IMR-90 (cell line): ENCODE measurements around the gene CFAP45. TPM values are rescaled to one million over a fixed set of nuclear protein-coding genes. Genes with fewer than 3 reads are reported as not detected.

Source experiments
- ATAC-seq: fragments of 200-7000 bp; cut with Tn5 transposase; 2 replicates; pipeline ENCODE4 v1.9.1; 2020; ENCODE audit warnings: low read depth, mild to moderate bottlenecking, moderate library complexity
- BruUV-seq: library from RNA; stranded (reverse); fragments of 400-500 nt; replicated peaks from 2 replicates; lab custom pipeline; 2021; lab: Mats Ljungman, UMichigan
- CTCF ChIA-PET: fragments of 300-600 bp; formaldehyde crosslinking; extraction: SDS; loops from one replicate; lab custom pipeline; 2021; ENCODE audit warnings: antibody characterized with exemption; lab: Yijun Ruan, JAX
- POLR2A ChIA-PET: fragments of 300-600 bp; sonication (Branson Sonifier 250); formaldehyde crosslinking; loops from one replicate; lab custom pipeline; 2022; ENCODE audit warnings: antibody characterized with exemption; ENCODE audit not compliant: unreplicated experiment; lab: Charles Lee
- DNase-seq: peaks from one replicate; pipeline ENCODE4 v3.0.0; 2013
- H2AFZ ChIP-seq: replicated peaks from 2 replicates; pipeline ENCODE3; 2013; ENCODE audit warnings: low read length, mild to moderate bottlenecking; ENCODE audit not compliant: poor library complexity
- H2AK5ac ChIP-seq: 2 replicates; pipeline ENCODE4 v1.6.1; 2013; ENCODE audit warnings: low read depth, low read length, inconsistent platforms
- H2AK9ac ChIP-seq: replicated peaks from 2 replicates; pipeline ENCODE3; 2013; ENCODE audit warnings: mild to moderate bottlenecking, low read depth, low read length, moderate library complexity; ENCODE audit not compliant: poor library complexity
- H2BK120ac ChIP-seq: 2 replicates; pipeline ENCODE4 v1.6.1; 2013; ENCODE audit warnings: low read depth, low read length, inconsistent platforms
- H2BK15ac ChIP-seq: 3 replicates; pipeline ENCODE4 v1.6.1; 2013; ENCODE audit warnings: low read depth, low read length, inconsistent platforms
- H2BK20ac ChIP-seq: 2 replicates; pipeline ENCODE4 v1.6.1; 2013; ENCODE audit warnings: low read depth, mild to moderate bottlenecking, inconsistent platforms, low read length, moderate library complexity
- H2BK5ac ChIP-seq: 2 replicates; pipeline ENCODE4 v1.6.1; 2013; ENCODE audit warnings: mild to moderate bottlenecking, low read depth, low read length, inconsistent platforms; ENCODE audit not compliant: poor library complexity, severe bottlenecking
- H3K14ac ChIP-seq: replicated peaks from 2 replicates; pipeline ENCODE4 v1.6.1; 2013; ENCODE audit warnings: low read depth, low read length, inconsistent platforms
- H3K18ac ChIP-seq: 2 replicates; pipeline ENCODE4 v1.6.1; 2013; ENCODE audit warnings: low read depth, low read length, control low read depth
- H3K23ac ChIP-seq: 2 replicates; pipeline ENCODE4 v1.6.1; 2013; ENCODE audit warnings: low read depth, low read length, inconsistent platforms
- H3K27ac ChIP-seq: 2 replicates; pipeline ENCODE4 v1.5.1; 2013; ENCODE audit warnings: mild to moderate bottlenecking, control low read depth, low read length; ENCODE audit not compliant: insufficient read depth
- H3K27me3 ChIP-seq: 2 replicates; pipeline ENCODE4 v1.6.1; 2013; ENCODE audit warnings: low read length; ENCODE audit not compliant: control insufficient read depth, insufficient read depth
- H3K36me3 ChIP-seq: 2 replicates; pipeline ENCODE4 v1.6.1; 2013; ENCODE audit warnings: low read length, mixed read lengths; ENCODE audit not compliant: control insufficient read depth, insufficient read depth
- H3K4ac ChIP-seq: 2 replicates; pipeline ENCODE4 v1.6.1; 2013; ENCODE audit warnings: low read depth, low read length, inconsistent platforms
- H3K4me1 ChIP-seq: 2 replicates; pipeline ENCODE4 v1.6.1; 2013; ENCODE audit warnings: low read length, mixed read lengths; ENCODE audit not compliant: control insufficient read depth, insufficient read depth
- H3K4me2 ChIP-seq: 2 replicates; pipeline ENCODE4 v1.6.1; 2013; ENCODE audit warnings: low read depth, mild to moderate bottlenecking, control low read depth, low read length, moderate library complexity
- H3K4me3 ChIP-seq: 2 replicates; pipeline ENCODE4 v1.5.1; 2013; ENCODE audit warnings: low read depth, mild to moderate bottlenecking, control low read depth, low read length, moderate library complexity; ENCODE audit not compliant: insufficient read depth
- H3K56ac ChIP-seq: 2 replicates; pipeline ENCODE4 v1.6.1; 2013; ENCODE audit warnings: low read length, inconsistent platforms; ENCODE audit not compliant: insufficient read depth; ENCODE audit errors: extremely low read depth
- H3K79me1 ChIP-seq, 2 experiments: 2 replicates each; pipeline ENCODE4 v1.6.1; 2013; ENCODE audit warnings: low read length in 2 of 2, inconsistent platforms in 1 of 2, low read depth in 1 of 2
- H3K9ac ChIP-seq: 2 replicates; pipeline ENCODE4 v1.6.1; 2013; ENCODE audit warnings: low read depth, low read length, control low read depth
- H3K9me1 ChIP-seq: 2 replicates; pipeline ENCODE4 v1.6.1; 2013; ENCODE audit warnings: low read length, inconsistent platforms; ENCODE audit not compliant: insufficient read depth
- H3K9me3 ChIP-seq: 2 replicates; pipeline ENCODE4 v1.6.1; 2013; ENCODE audit warnings: low read length; ENCODE audit not compliant: control insufficient read depth, insufficient read depth
- H4K20me1 ChIP-seq: 2 replicates; pipeline ENCODE4 v1.6.1; 2013; ENCODE audit warnings: low read length, inconsistent platforms; ENCODE audit not compliant: insufficient read depth
- H4K5ac ChIP-seq: 2 replicates; pipeline ENCODE4 v1.6.1; 2013; ENCODE audit warnings: mild to moderate bottlenecking, low read depth, low read length, control low read depth
- H4K8ac ChIP-seq, 2 experiments: 2 replicates each; pipeline ENCODE4 v1.6.1; 2013; ENCODE audit warnings: low read depth in 2 of 2, low read length in 2 of 2, control low read depth in 1 of 2, inconsistent platforms in 1 of 2
- H4K91ac ChIP-seq: 2 replicates; pipeline ENCODE4 v1.6.1; 2013; ENCODE audit warnings: low read depth, low read length, inconsistent platforms; ENCODE audit not compliant: insufficient read depth
- BHLHE40 ChIP-seq: fragments of 150-350 bp; IDR thresholded peaks from 2 replicates; pipeline ENCODE4 v1.6.1; 2016; ENCODE audit warnings: mild to moderate bottlenecking, low read depth, low read length
- CEBPB ChIP-seq: IDR thresholded peaks from 2 replicates; pipeline ENCODE4 v1.6.1; 2012; ENCODE audit warnings: low read depth, low read length, improper control_type of control experiment
- CHD1 ChIP-seq: IDR thresholded peaks from 2 replicates; pipeline ENCODE4 v1.6.1; 2012; ENCODE audit warnings: low read depth, low read length, improper control_type of control experiment
- CTCF ChIP-seq: conservative IDR thresholded peaks from 2 replicates; pipeline ENCODE4 v1.5.1; 2012; ENCODE audit warnings: mild to moderate bottlenecking, low read depth, low read length, improper control_type of control experiment
- ELK1 ChIP-seq: fragments of 150-350 bp; IDR thresholded peaks from 2 replicates; pipeline ENCODE4 v1.6.1; 2016; ENCODE audit warnings: low read depth, mild to moderate bottlenecking, low read length, moderate library complexity, borderline replicate concordance
- FOS ChIP-seq: fragments of 150-350 bp; IDR thresholded peaks from 2 replicates; pipeline ENCODE4 v1.6.1; 2016; ENCODE audit warnings: low read depth, low read length
- MAFK ChIP-seq: IDR thresholded peaks from 2 replicates; pipeline ENCODE4 v1.6.1; 2012; ENCODE audit warnings: low read depth, low read length, improper control_type of control experiment
- MXI1 ChIP-seq: IDR thresholded peaks from 2 replicates; pipeline ENCODE4 v1.6.1; 2012; ENCODE audit warnings: low read depth, mild to moderate bottlenecking, low read length, moderate library complexity, borderline replicate concordance
- NFE2L2 ChIP-seq: fragments of 150-350 bp; IDR thresholded peaks from 2 replicates; pipeline ENCODE4 v1.6.1; 2016; ENCODE audit warnings: low read depth, mild to moderate bottlenecking, low read length
- POLR2A ChIP-seq: IDR thresholded peaks from 2 replicates; pipeline ENCODE4 v1.6.1; 2012; ENCODE audit warnings: mild to moderate bottlenecking, low read depth, low read length
- RCOR1 ChIP-seq: IDR thresholded peaks from 2 replicates; pipeline ENCODE4 v1.6.1; 2012; ENCODE audit warnings: mild to moderate bottlenecking, low read length, improper control_type of control experiment; ENCODE audit not compliant: insufficient replicate concordance
- RFX5 ChIP-seq: IDR thresholded peaks from 2 replicates; pipeline ENCODE4 v1.8.0; 2012; ENCODE audit warnings: low read depth, mild to moderate bottlenecking, low read length, moderate library complexity
- SMC3 ChIP-seq: fragments of 150-350 bp; IDR thresholded peaks from 2 replicates; pipeline ENCODE4 v1.6.1; 2016; ENCODE audit warnings: low read depth, mild to moderate bottlenecking, antibody characterized with exemption, low read length, moderate library complexity
- USF2 ChIP-seq: fragments of 150-350 bp; IDR thresholded peaks from 2 replicates; pipeline ENCODE4 v1.6.1; 2017; ENCODE audit warnings: mild to moderate bottlenecking, antibody characterized with exemption, low read length, low read depth
- WGBS, 2 experiments: methylation state at CpG; one replicate each; pipeline versions ENCODE4 v1.1.5 to v1.1.7; 2013; ENCODE audit warnings: missing lambda C conversion rate in 2 of 2; ENCODE audit not compliant: insufficient read length in 1 of 2; ENCODE audit errors: extremely low coverage in 2 of 2; 5-methylcytosine and 5-hydroxymethylcytosine counted together
- dilution Hi-C: fragments of 300-500 bp; cut with HindIII; formaldehyde crosslinking; loops from one replicate; pipeline ENCODE4 v1.14.3; 2018; ENCODE audit warnings: low sequenced_read_pairs; ENCODE audit not compliant: unreplicated experiment
- in situ Hi-C: fragments of 300-500 bp; cut with MboI; formaldehyde crosslinking; loops from 3 replicates; pipeline ENCODE4 v1.14.3; 2019; ENCODE audit warnings: low sequenced_read_pairs, inconsistent platforms, mixed read lengths
- intact Hi-C: fragments of 100-400 bp; cut with micrococcal nuclease; formaldehyde crosslinking; loops from 2 replicates; pipeline ENCODE4 v1.10.0; 2022
- polyA plus RNA-seq, 3 experiments: library from polyadenylated mRNA; depleted of rRNA; stranded (reverse); fragments of >200 nt; gene quantifications; 2 replicates each; pipeline ENCODE4 v1.2.3, GENCODE V29; 2012; ENCODE audit warnings: low replicate concordance in 1 of 3
- total RNA-seq: library from RNA; depleted of rRNA; stranded (reverse); fragments of >200 nt; gene quantifications from 2 replicates; pipeline ENCODE4 v1.2.3, GENCODE V29; 2012

Gene CFAP45
- total and polyA plus RNA-seq, 2 of the 4 experiments (the other 2 are of a cell fraction): 0.51 to 0.72 TPM

GRCh38 chr1:159862557-159862956 lies 37.4 kb downstream of the CFAP45 start, which contains the start of gene VSIG8:
Gene VSIG8 (minus strand): TSS chr1:159862657. CDS start chr1:159862521, 136 bp downstream.
- 0 out of 2 replicates have a peak, but pooled peaks cover 7% of the 10 kb centered on the region for H3K9me1 ChIP-seq
- H3K56ac ChIP-seq: no peak within 1 kb of the TSS
- H3K27ac ChIP-seq: no peak within 1 kb of the TSS
- no peak for ATAC-seq
- no peak within 1 kb of the TSS for H3K23ac ChIP-seq
- H4K20me1 ChIP-seq: no peaks in the 10 kb centered on the region
- H2BK20ac ChIP-seq: no peak within 1 kb of the TSS
- ChIA-PET CTCF (no interaction called here), POLR2A (no interaction called here)
- H3K36me3 ChIP-seq: no peaks in the 10 kb centered on the region
- H3K18ac ChIP-seq: no peak within 1 kb of the TSS
- H2BK5ac ChIP-seq: no peak within 1 kb of the TSS
- H4K5ac ChIP-seq: no peak within 1 kb of the TSS
- H3K9ac ChIP-seq: no peak within 1 kb of the TSS
- no peak for DNase-seq
- no peak within 1 kb of the TSS for H2AK9ac ChIP-seq
- no peaks in the 10 kb centered on the region; the same call in 1 of the 2 replicates for H3K4me1 ChIP-seq
- no peak within 1 kb of the TSS for H3K4ac ChIP-seq
- BruUV-seq: no TSS peak
- dilution Hi-C loops (no loop called here), intact Hi-C loops (no loop called here), in situ Hi-C loops (no loop called here)
- TF ChIP-seq SMC3: no peak
- no peak for TF ChIP-seq MXI1
- TF ChIP-seq ELK1: no peak
- TF ChIP-seq FOS: no peak
- no peak for TF ChIP-seq RFX5
- no peak for TF ChIP-seq CEBPB
- no peak for TF ChIP-seq USF2
- TF ChIP-seq MAFK: no peak
- no peak for TF ChIP-seq CHD1
- no peak for TF ChIP-seq POLR2A
- no peak for TF ChIP-seq CTCF
- no peak for TF ChIP-seq RCOR1
- TF ChIP-seq NFE2L2: no peak
- no peak for TF ChIP-seq BHLHE40
- H3K14ac ChIP-seq: no peak within 1 kb of the TSS
- H3K79me1 ChIP-seq: no peaks in the 10 kb centered on the region
- no peak within 1 kb of the TSS for H3K4me2 ChIP-seq
- no peak within 1 kb of the TSS for H4K8ac ChIP-seq
- H2BK120ac ChIP-seq: no peak within 1 kb of the TSS
- H3K4me3 ChIP-seq: no peak within 1 kb of the TSS
- H3K27me3 ChIP-seq: peaks cover 2% of the 10 kb centered on the region; the same call in 1 of the 2 replicates
- H2BK15ac ChIP-seq: no peak within 1 kb of the TSS
- no peak within 1 kb of the TSS for H2AK5ac ChIP-seq
- H4K91ac ChIP-seq: no peak within 1 kb of the TSS
- no CpG with 5 or more reads among the region's 4 CpGs for WGBS, 2 experiments
- no peak within 1 kb of the TSS for H2AFZ ChIP-seq
- H3K9me3 ChIP-seq: no peaks in the 10 kb centered on the region
